ENCODE results near the gene AVPI1. TPM values are rescaled to one million over a fixed set of nuclear protein-coding genes. Genes with fewer than 3 reads are reported as not detected.

The AVPI1 gene
- total RNA-seq, 1 donor from 2014 or later, result 2.4 TPM

GRCh38 chr10:97666992-97667391 is 20.0 kb downstream of the AVPI1 start:
- Mint-ChIP-seq H3K36me3 (ENCODE audit: low read depth) (peaks cover 11% of the 10 kb centered on the region), H3K4me3 (no peak overlapping the region), H3K4me1 (no peaks in the 10 kb centered on the region), H3K9me3 (no peaks in the 10 kb centered on the region), H3K27me3 (ENCODE audit: low read depth) (no peaks in the 10 kb centered on the region), H3K27ac (ENCODE audit: unreplicated experiment) (no peak overlapping the region)
- DNase-seq (ENCODE audit: low read depth, low spot score), result no peak
- no peak for TF ChIP-seq CTCF (conservative IDR thresholded peaks at IDR 0.05)

- no peak for DNase-seq (ENCODE audit: low read depth, low spot score)
- Mint-ChIP-seq H3K9me3 (no peaks in the 10 kb centered on the region), H3K27me3 (ENCODE audit: low read depth) (no peaks in the 10 kb centered on the region), H3K4me3 (no peak overlapping the region), H3K4me1 (no peaks in the 10 kb centered on the region), H3K36me3 (ENCODE audit: low read depth) (peaks cover 9% of the 10 kb centered on the region), H3K27ac (ENCODE audit: unreplicated experiment) (no peak overlapping the region)
- no peak for TF ChIP-seq CTCF (conservative IDR thresholded peaks at IDR 0.05)
Measured at GRCh38 chr10:97664282-97664850, 22.7 kb downstream of the AVPI1 start.

GRCh38 chr10:97659589-97659988 is 27.5 kb downstream of the AVPI1 start:
- Mint-ChIP-seq H3K4me1 (no peaks in the 10 kb centered on the region), H3K27ac (ENCODE audit: unreplicated experiment) (no peak overlapping the region), H3K27me3 (ENCODE audit: low read depth) (no peaks in the 10 kb centered on the region), H3K4me3 (no peak overlapping the region), H3K36me3 (ENCODE audit: low read depth) (peaks cover 3% of the 10 kb centered on the region), H3K9me3 (no peaks in the 10 kb centered on the region)
- no peak for DNase-seq (ENCODE audit: low read depth, low spot score)
- TF ChIP-seq CTCF (conservative IDR thresholded peaks at IDR 0.05), result no peak

GRCh38 chr10:97656777-97657176 is 30.3 kb downstream of the AVPI1 start:
- H3K4me1 Mint-ChIP-seq, result no peaks in the 10 kb centered on the region
- H3K9me3 Mint-ChIP-seq, result no peaks in the 10 kb centered on the region
- H3K36me3 Mint-ChIP-seq (ENCODE audit: low read depth), result no peaks in the 10 kb centered on the region
- H3K27ac Mint-ChIP-seq (ENCODE audit: unreplicated experiment), result no peak overlapping the region
- no peak for DNase-seq (ENCODE audit: low read depth, low spot score)
- H3K27me3 Mint-ChIP-seq (ENCODE audit: low read depth), result no peaks in the 10 kb centered on the region
- no peak overlapping the region for H3K4me3 Mint-ChIP-seq
- no peak for TF ChIP-seq CTCF (conservative IDR thresholded peaks at IDR 0.05)

- no peak for TF ChIP-seq CTCF (conservative IDR thresholded peaks at IDR 0.05)
- Mint-ChIP-seq H3K4me1 (peaks cover 17% of the 10 kb centered on the region), H3K27ac (ENCODE audit: unreplicated experiment) (no peak overlapping the region), H3K4me3 (no peak overlapping the region), H3K9me3 (no peaks in the 10 kb centered on the region), H3K36me3 (ENCODE audit: low read depth) (peaks cover 2% of the 10 kb centered on the region), H3K27me3 (ENCODE audit: low read depth) (no peaks in the 10 kb centered on the region)
- DNase-seq (ENCODE audit: low read depth, low spot score), result no peak
Measured at GRCh38 chr10:97651773-97652172, 35.3 kb downstream of the AVPI1 start.

Measured in neural crest cell (in vitro differentiated cells).